DMS79 treated with DMSO at 0.1 percent for 48 hours (cell line): ENCODE data around the gene IL22RA2.
A peak's percentile ranks its signal among the peaks of the same experiment; 100 is the strongest.
"Not testable (repeated sequence)": the region's sequence is repeated elsewhere in the genome, so short reads cannot be mapped to it uniquely, and the experiment has no call there.

Experiments
- DNase-seq: peaks from one replicate; lab custom pipeline; 2025; lab: John Stamatoyannopoulos, UW

The IL22RA2 gene

GRCh38 chr6:137173501-137173900, at the start of gene IL22RA2:
Gene IL22RA2, minus strand, starts transcription at chr6:137173644. Its CDS starts 11,895 bp downstream, at chr6:137161749.
- no peak for DNase-seq

- DNase-seq: no peak
Observed at GRCh38 chr6:137222381-137222780, 48.9 kb upstream of the IL22RA2 start.

GRCh38 chr6:137219664-137220252, 46.3 kb upstream of the IL22RA2 start:
- no peak for DNase-seq

GRCh38 chr6:137218917-137219663, 45.6 kb upstream of the IL22RA2 start, which contains the start of gene IFNGR1:
Gene IFNGR1, minus strand, starts transcription at chr6:137219385. Its CDS starts 58 bp downstream, at chr6:137219327.
- DNase-seq: peak; percentile 81

GRCh38 chr6:137218473-137218916, 45.1 kb upstream of the IL22RA2 start:
- peak; percentile 72 for DNase-seq

- DNase-seq: peak; percentile 89
Observed at GRCh38 chr6:137217801-137218472, 44.5 kb upstream of the IL22RA2 start.

GRCh38 chr6:137216875-137217553, 43.6 kb upstream of the IL22RA2 start:
- DNase-seq: peak; percentile 88

- no peak for DNase-seq
Observed at GRCh38 chr6:137216106-137216505, 42.7 kb upstream of the IL22RA2 start.

GRCh38 chr6:137215630-137216029, 42.2 kb upstream of the IL22RA2 start:
- not testable (repeated sequence) for DNase-seq

GRCh38 chr6:137214931-137215330, 41.5 kb upstream of the IL22RA2 start:
- DNase-seq: no peak

GRCh38 chr6:137213813-137214212, 40.4 kb upstream of the IL22RA2 start:
- DNase-seq: no peak

- no peak for DNase-seq
Observed at GRCh38 chr6:137213331-137213740, 39.9 kb upstream of the IL22RA2 start.

GRCh38 chr6:137211910-137212309, 38.5 kb upstream of the IL22RA2 start:
- no peak for DNase-seq

GRCh38 chr6:137210903-137211302, 37.5 kb upstream of the IL22RA2 start:
- no peak for DNase-seq

- DNase-seq: no peak
Observed at GRCh38 chr6:137208279-137208678, 34.8 kb upstream of the IL22RA2 start.

GRCh38 chr6:137207457-137207856, 34.0 kb upstream of the IL22RA2 start:
- not testable (repeated sequence) for DNase-seq

- DNase-seq: no peak
Observed at GRCh38 chr6:137206577-137206976, 33.1 kb upstream of the IL22RA2 start.

GRCh38 chr6:137203256-137203655, 29.8 kb upstream of the IL22RA2 start:
- no peak for DNase-seq

- DNase-seq: no peak
Observed at GRCh38 chr6:137202078-137202477, 28.6 kb upstream of the IL22RA2 start.

- no peak for DNase-seq
Observed at GRCh38 chr6:137201006-137201405, 27.6 kb upstream of the IL22RA2 start.

GRCh38 chr6:137200288-137200687, 26.8 kb upstream of the IL22RA2 start:
- no peak for DNase-seq
